ENCODE measurements around the gene NDUFS8. TPM values are rescaled to one million over a fixed set of nuclear protein-coding genes. Genes with fewer than 3 reads are reported as not detected.
A peak's percentile ranks its signal among the peaks of the same experiment; 100 is the strongest.

The NDUFS8 gene
- total and polyA plus RNA-seq, 3 experiments from 2014 or later: 132 to 170 (median 140) TPM

GRCh38 chr11:68038718-68039525, 8.4 kb downstream of the NDUFS8 start, which contains the start of gene TCIRG1:
TSS of gene TCIRG1 (plus strand) at chr11:68039025. CDS start at chr11:68041272, 2,247 bp downstream.
- H3K4me3 ChIP-seq (ENCODE audit: low read length): peak within 1 kb of the TSS; percentile 71
- H3K36me3 ChIP-seq (ENCODE audit: insufficient read depth, low read length): peaks cover 4% of the 10 kb centered on the region
- ChIA-PET CTCF (interaction anchor here (1.5 to 1.9 kb wide), 2 partner anchors 29 to 45 kb away, joined by 4 to 6 read pairs; partner anchors contain the start of gene ALDH3B1), POLR2A (interaction anchor here (1.0 to 1.6 kb wide), 3 partner anchors 12 to 800 kb away, joined by 3 to 4 read pairs (median 4); partner anchors contain the start of gene UNC93B1)
- H3K4me1 ChIP-seq (ENCODE audit: insufficient read depth, low read length): peaks cover 47% of the 10 kb centered on the region
- peak within 1 kb of the TSS; percentile 92 for H3K27ac ChIP-seq (ENCODE audit: low read depth, low read length)
- peak within 1 kb of the TSS; percentile 90 to 98 (median 95) for H3K27ac Mint-ChIP-seq
- peaks cover 0 to 24% (median 0%) of the 10 kb centered on the region in 3 donors for H3K36me3 Mint-ChIP-seq
- H3K9me3 ChIP-seq (ENCODE audit: low read length): no peaks in the 10 kb centered on the region
- peak within 1 kb of the TSS; percentile 88 to 98 (median 92) for H3K4me3 Mint-ChIP-seq
- DNase-seq: peak; percentile 42 to 64 (median 48)
- no peaks in the 10 kb centered on the region for H3K27me3 ChIP-seq (ENCODE audit: insufficient read depth, low read length, poor library complexity, severe bottlenecking)
- H3K4me1 Mint-ChIP-seq: peaks cover 21 to 40% (median 25%) of the 10 kb centered on the region in 3 donors
- H3K27me3 Mint-ChIP-seq: no peaks in the 10 kb centered on the region
- no peaks in the 10 kb centered on the region for H3K9me3 Mint-ChIP-seq

- Mint-ChIP-seq H3K27ac (peak overlapping the region; percentile 90 to 98 (median 95)), H3K27me3 (no peaks in the 10 kb centered on the region), H3K4me3 (peak overlapping the region; percentile 88 to 98 (median 92)), H3K4me1 (peaks cover 21 to 40% (median 25%) of the 10 kb centered on the region in 3 donors), H3K9me3 (no peaks in the 10 kb centered on the region), H3K36me3 (peaks cover 0 to 27% (median 0%) of the 10 kb centered on the region in 3 donors)
- Histone ChIP-seq H3K27me3 (ENCODE audit: insufficient read depth, low read length, poor library complexity, severe bottlenecking) (no peaks in the 10 kb centered on the region), H3K4me3 (ENCODE audit: low read length) (peak overlapping the region; percentile 71), H3K27ac (ENCODE audit: low read depth, low read length) (peak overlapping the region; percentile 92), H3K4me1 (ENCODE audit: insufficient read depth, low read length) (peaks cover 47% of the 10 kb centered on the region), H3K36me3 (ENCODE audit: insufficient read depth, low read length) (no peaks in the 10 kb centered on the region), H3K9me3 (ENCODE audit: low read length) (no peaks in the 10 kb centered on the region)
- CTCF ChIA-PET: no interaction called here
- peak in 1 of 5 donors; percentile 50 for DNase-seq
- POLR2A ChIA-PET: interaction anchor here (1.0 to 2.5 kb wide), 4 partner anchors 9 to 801 kb away, joined by 3 to 7 read pairs (median 4); partner anchors contain the start of genes NDUFS8 and UNC93B1
Measured at GRCh38 chr11:68039526-68040086, 9.1 kb downstream of the NDUFS8 start.

- ChIA-PET POLR2A (interaction anchor here (0.6 to 2.5 kb wide), 4 partner anchors 10 to 801 kb away, joined by 3 to 7 read pairs (median 4); partner anchors contain the start of gene NDUFS8), CTCF (no interaction called here)
- Mint-ChIP-seq H3K4me3 (peak overlapping the region; percentile 88 to 98 (median 92)), H3K9me3 (no peaks in the 10 kb centered on the region), H3K36me3 (peaks cover 0 to 29% (median 0%) of the 10 kb centered on the region in 3 donors), H3K4me1 (peaks cover 21 to 40% (median 25%) of the 10 kb centered on the region in 3 donors), H3K27me3 (no peaks in the 10 kb centered on the region), H3K27ac (peak overlapping the region; percentile 90 to 98 (median 95))
- Histone ChIP-seq H3K4me3 (ENCODE audit: low read length) (peak overlapping the region; percentile 71), H3K9me3 (ENCODE audit: low read length) (no peaks in the 10 kb centered on the region), H3K27me3 (ENCODE audit: insufficient read depth, low read length, poor library complexity, severe bottlenecking) (no peaks in the 10 kb centered on the region), H3K36me3 (ENCODE audit: insufficient read depth, low read length) (no peaks in the 10 kb centered on the region), H3K4me1 (ENCODE audit: insufficient read depth, low read length) (peaks cover 47% of the 10 kb centered on the region), H3K27ac (ENCODE audit: low read depth, low read length) (peak overlapping the region; percentile 92)
- peak in 4 of 5 donors; percentile 25 to 70 (median 59) for DNase-seq
Measured at GRCh38 chr11:68040101-68040956, 9.8 kb downstream of the NDUFS8 start.

GRCh38 chr11:68040957-68041591, 10.6 kb downstream of the NDUFS8 start:
- peaks cover 21 to 40% (median 25%) of the 10 kb centered on the region in 3 donors for H3K4me1 Mint-ChIP-seq
- peak overlapping the region; percentile 71 for H3K4me3 ChIP-seq (ENCODE audit: low read length)
- no peaks in the 10 kb centered on the region for H3K36me3 ChIP-seq (ENCODE audit: insufficient read depth, low read length)
- no peaks in the 10 kb centered on the region for H3K9me3 ChIP-seq (ENCODE audit: low read length)
- H3K27me3 Mint-ChIP-seq: no peaks in the 10 kb centered on the region
- peak overlapping the region; percentile 88 to 98 (median 92) for H3K4me3 Mint-ChIP-seq
- ChIA-PET POLR2A (interaction anchor here (0.6 to 2.5 kb wide), 3 partner anchors 10 to 13 kb away, joined by 3 to 7 read pairs (median 4); partner anchors contain the start of gene NDUFS8), CTCF (no interaction called here)
- H3K27ac ChIP-seq (ENCODE audit: low read depth, low read length): peak overlapping the region; percentile 92
- H3K36me3 Mint-ChIP-seq: peaks cover 0 to 32% (median 0%) of the 10 kb centered on the region in 3 donors
- no peaks in the 10 kb centered on the region for H3K27me3 ChIP-seq (ENCODE audit: insufficient read depth, low read length, poor library complexity, severe bottlenecking)
- peaks cover 47% of the 10 kb centered on the region for H3K4me1 ChIP-seq (ENCODE audit: insufficient read depth, low read length)
- no peaks in the 10 kb centered on the region for H3K9me3 Mint-ChIP-seq
- peak in 1 of 5 donors; percentile 48 for DNase-seq
- H3K27ac Mint-ChIP-seq: peak overlapping the region; percentile 90 to 98 (median 95)

GRCh38 chr11:68041617-68042218, 11.2 kb downstream of the NDUFS8 start:
- peak overlapping the region; percentile 51 to 87 (median 70) for H3K27ac Mint-ChIP-seq
- CTCF ChIA-PET: no interaction called here
- POLR2A ChIA-PET: interaction anchor here (2.5 kb wide), 1 partner anchor 11 kb away, joined by 7 read pairs; the partner anchor contains the start of gene NDUFS8

GRCh38 chr11:68042219-68043028, 11.9 kb downstream of the NDUFS8 start:
- peaks cover 34% of the 10 kb centered on the region for H3K4me1 ChIP-seq (ENCODE audit: insufficient read depth, low read length)
- DNase-seq: peak in 1 of 5 donors; percentile 43
- peak overlapping the region in 1 of 7 donors; percentile 54 for H3K4me3 Mint-ChIP-seq
- no peaks in the 10 kb centered on the region for H3K27me3 Mint-ChIP-seq
- no peaks in the 10 kb centered on the region for H3K9me3 Mint-ChIP-seq
- H3K4me3 ChIP-seq (ENCODE audit: low read length): no peak overlapping the region
- peaks cover 0 to 38% (median 0%) of the 10 kb centered on the region in 3 donors for H3K36me3 Mint-ChIP-seq
- H3K4me1 Mint-ChIP-seq: peaks cover 12 to 27% (median 15%) of the 10 kb centered on the region in 3 donors
- H3K9me3 ChIP-seq (ENCODE audit: low read length): no peaks in the 10 kb centered on the region
- peak overlapping the region; percentile 61 for H3K27ac ChIP-seq (ENCODE audit: low read depth, low read length)
- POLR2A ChIA-PET: interaction anchor here (2.5 kb wide), 1 partner anchor 12 kb away, joined by 7 read pairs; the partner anchor contains the start of gene NDUFS8
- peak overlapping the region in 3 of 8 donors; percentile 52 to 72 (median 56) for H3K27ac Mint-ChIP-seq
- H3K36me3 ChIP-seq (ENCODE audit: insufficient read depth, low read length): no peaks in the 10 kb centered on the region
- no peaks in the 10 kb centered on the region for H3K27me3 ChIP-seq (ENCODE audit: insufficient read depth, low read length, poor library complexity, severe bottlenecking)
- CTCF ChIA-PET: no interaction called here

More at GRCh38 chr11:68041617-68042218, 11.2 kb downstream of the NDUFS8 start:
- peak in 1 of 5 donors; percentile 33 for DNase-seq
- no peak overlapping the region for H3K4me3 ChIP-seq (ENCODE audit: low read length)
- peak overlapping the region; percentile 19 to 69 (median 54) for H3K4me3 Mint-ChIP-seq
- peak overlapping the region; percentile 92 for H3K27ac ChIP-seq (ENCODE audit: low read depth, low read length)
- H3K4me1 Mint-ChIP-seq: peaks cover 19 to 34% (median 22%) of the 10 kb centered on the region in 3 donors
- no peaks in the 10 kb centered on the region for H3K27me3 Mint-ChIP-seq
- H3K27me3 ChIP-seq (ENCODE audit: insufficient read depth, low read length, poor library complexity, severe bottlenecking): no peaks in the 10 kb centered on the region
- no peaks in the 10 kb centered on the region for H3K36me3 ChIP-seq (ENCODE audit: insufficient read depth, low read length)
- peaks cover 0 to 37% (median 0%) of the 10 kb centered on the region in 3 donors for H3K36me3 Mint-ChIP-seq
- peaks cover 41% of the 10 kb centered on the region for H3K4me1 ChIP-seq (ENCODE audit: insufficient read depth, low read length)
- H3K9me3 Mint-ChIP-seq: no peaks in the 10 kb centered on the region
- H3K9me3 ChIP-seq (ENCODE audit: low read length): no peaks in the 10 kb centered on the region

Measured in CD8-positive, alpha-beta memory T cell (primary cell).